GM12891 (cell line): ENCODE results near the gene SVOPL.

Source experiments
- POLR2A ChIP-seq: IDR thresholded peaks from 2 replicates; pipeline ENCODE4 v1.6.1; 2011; ENCODE audit warnings: low read depth, low read length, control low read depth
- POLR2AphosphoS5 ChIP-seq: IDR thresholded peaks from 2 replicates; pipeline ENCODE4 v1.6.1; 2011; ENCODE audit warnings: low read depth, low read length, control low read depth
- TAF1 ChIP-seq: IDR thresholded peaks from 2 replicates; pipeline ENCODE4 v1.6.1; 2011; ENCODE audit warnings: low read depth, low read length, control low read depth

- TF ChIP-seq POLR2A, result no peak
- no peak for TF ChIP-seq TAF1
- TF ChIP-seq POLR2AphosphoS5, result no peak
These were observed 35.5 kb downstream of the SVOPL start for GRCh38 chr7:138665669-138666140.
